ENCODE results near the gene ZBTB42. TPM values are rescaled to one million over a fixed set of nuclear protein-coding genes. Genes with fewer than 3 reads are reported as not detected.
"Not testable (repeated sequence)": the region's sequence is repeated elsewhere in the genome, so short reads cannot be mapped to it uniquely, and the experiment has no call there.

Gene ZBTB42
- total RNA-seq, 1 donor from 2014 or later: 11.3 TPM

GRCh38 chr14:104810316-104810715, 9.4 kb downstream of the ZBTB42 start:
- DNase-seq: no peak

DNA sequence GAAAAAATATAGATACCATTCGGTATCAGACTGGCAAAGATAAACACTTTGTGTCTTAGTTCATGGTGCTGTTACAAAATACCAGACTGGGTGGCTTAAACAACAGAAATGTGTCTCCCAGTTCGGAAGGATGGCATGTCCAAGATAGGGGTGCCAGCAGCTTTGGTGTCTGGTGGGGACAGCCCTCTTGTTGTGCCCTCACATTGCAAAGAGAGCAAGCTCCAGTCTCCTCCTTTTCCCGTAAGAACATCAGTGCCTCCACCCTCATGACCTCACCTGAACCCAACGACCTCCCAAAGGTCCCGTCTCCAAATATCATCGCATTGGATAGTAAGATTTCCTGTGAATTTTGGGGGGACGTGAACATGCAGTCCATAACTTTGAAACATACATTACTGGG, 12.4 kb downstream of the ZBTB42 start:
- DNase-seq: no peak

DNA sequence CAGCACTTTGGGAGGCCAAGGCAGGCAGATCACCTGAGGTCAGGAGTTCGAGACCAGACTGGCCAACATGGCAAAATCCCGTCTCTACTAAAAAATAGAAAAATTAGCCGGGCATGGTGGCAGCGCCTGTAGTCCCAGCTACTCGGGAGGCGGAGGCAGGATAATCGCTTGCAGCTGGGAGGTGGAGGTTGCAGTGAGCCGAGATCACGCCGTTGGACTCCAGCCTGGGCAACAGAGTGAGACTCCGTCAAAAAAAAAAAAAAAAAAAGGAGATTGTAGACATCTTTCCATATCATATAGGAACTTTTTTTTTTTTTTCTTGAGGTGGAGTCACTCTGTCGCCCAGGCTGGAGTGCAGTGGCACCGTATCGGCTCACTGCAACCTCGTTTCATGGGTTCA, 13.8 kb downstream of the ZBTB42 start:
- DNase-seq: not testable (repeated sequence)

- DNase-seq: no peak
Observed at GRCh38 chr14:104816616-104816884, 15.6 kb downstream of the ZBTB42 start.

DNA sequence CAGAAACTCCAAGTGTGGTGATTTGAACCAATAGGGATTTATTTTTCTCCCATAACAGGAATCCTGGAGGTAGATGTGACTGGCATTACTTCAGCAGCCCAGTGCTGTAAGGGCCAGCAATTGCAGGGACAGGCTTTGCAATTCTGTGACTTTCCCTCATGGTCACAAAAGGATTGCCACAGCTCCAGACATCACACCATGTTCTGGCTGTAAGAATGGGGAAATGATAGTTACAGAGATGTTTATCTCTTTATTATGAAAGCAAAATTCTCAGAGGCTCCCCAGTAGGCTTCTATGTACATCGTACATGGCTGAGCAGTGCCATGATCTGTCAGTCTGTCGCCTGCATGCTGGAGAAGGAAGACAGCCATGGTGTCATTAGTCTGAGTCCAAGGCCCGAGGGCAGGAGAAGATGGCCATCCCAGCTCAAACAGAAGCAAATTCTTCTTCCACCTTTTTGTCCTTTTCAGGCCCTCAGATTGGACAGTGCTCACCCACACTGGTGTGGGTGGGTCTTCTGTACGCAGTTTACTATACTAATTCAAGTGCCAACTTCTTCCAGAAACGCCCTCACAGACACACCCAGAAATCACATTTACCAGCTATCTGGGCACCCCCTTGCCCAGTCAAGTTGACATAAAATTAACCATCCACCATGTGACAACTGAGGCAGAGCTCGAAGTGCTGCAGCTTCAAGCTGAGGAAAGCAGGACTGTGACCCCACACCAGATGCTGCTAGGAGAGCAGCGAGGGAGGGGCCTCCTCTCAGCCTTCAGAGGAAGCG, 17.2 kb downstream of the ZBTB42 start:
- no peak for DNase-seq

GRCh38 chr14:104818714-104819161, 17.8 kb downstream of the ZBTB42 start:
- no peak for DNase-seq

GRCh38 chr14:104819361-104819781, 18.5 kb downstream of the ZBTB42 start:
- DNase-seq: no peak

DNA sequence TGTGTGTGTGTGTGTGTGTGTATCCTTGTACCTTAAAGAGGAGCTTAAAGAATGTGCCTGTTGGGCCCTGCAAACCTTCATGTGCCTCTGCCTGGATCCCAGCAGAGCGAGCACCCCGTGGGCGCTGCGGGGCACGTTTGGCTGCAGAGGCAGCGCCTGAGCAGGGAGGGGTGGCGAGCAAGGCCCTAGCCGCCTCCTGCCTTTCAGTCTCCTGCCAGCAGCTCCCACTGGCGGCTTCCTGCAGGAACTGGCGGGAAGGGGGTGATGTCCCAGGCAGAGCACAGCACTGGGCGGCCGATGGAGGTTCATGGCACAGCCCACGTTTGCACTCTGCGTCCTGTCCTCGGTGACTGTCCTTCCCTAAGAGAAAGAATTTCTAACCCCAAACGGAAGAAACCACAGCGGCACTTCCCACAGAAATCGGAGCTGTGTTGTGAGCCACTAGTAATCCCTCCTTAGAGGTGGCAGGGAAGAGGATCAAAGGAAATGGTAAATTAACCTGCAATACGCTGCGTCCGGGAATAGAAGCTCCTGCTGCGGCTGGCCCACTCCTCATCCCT, 19.8 kb downstream of the ZBTB42 start:
- peak; percentile 67 for DNase-seq

DNA sequence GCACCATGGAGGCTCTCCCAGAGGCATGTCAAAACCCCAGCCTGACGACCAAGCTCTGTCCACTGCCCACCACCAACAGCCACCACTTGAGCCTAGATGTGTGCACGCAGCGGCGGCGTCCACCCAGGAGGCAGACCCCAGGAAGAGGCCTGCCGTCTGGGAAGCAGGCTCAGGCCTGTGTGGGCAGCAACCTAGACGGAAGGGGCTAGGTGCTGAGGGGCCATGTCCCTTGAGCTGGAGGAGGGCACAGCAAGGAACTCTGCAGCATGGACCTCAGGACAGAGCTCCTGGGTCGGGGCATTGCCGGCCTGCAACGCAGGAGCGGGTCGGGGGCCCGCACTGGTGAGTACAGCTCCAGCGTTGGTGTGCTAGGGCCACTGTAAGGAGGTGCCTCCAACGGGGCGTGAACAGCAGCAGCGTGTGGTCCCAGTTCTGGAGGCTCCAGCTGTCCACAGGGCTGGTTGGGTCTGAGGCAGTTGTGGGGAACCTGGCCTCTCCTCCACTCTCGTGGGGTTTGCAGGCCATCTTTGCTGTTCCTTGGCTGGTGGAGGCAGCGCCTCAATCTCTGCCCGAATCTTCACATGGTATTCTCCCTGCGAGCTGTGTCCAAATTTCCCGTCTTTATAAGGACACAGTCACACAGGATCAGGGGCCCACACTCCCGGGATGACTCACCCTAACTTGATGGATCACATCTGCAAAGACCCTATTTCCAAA, 20.5 kb downstream of the ZBTB42 start:
- no peak for DNase-seq

GRCh38 chr14:104821971-104822608, 21.2 kb downstream of the ZBTB42 start:
- no peak for DNase-seq

DNA sequence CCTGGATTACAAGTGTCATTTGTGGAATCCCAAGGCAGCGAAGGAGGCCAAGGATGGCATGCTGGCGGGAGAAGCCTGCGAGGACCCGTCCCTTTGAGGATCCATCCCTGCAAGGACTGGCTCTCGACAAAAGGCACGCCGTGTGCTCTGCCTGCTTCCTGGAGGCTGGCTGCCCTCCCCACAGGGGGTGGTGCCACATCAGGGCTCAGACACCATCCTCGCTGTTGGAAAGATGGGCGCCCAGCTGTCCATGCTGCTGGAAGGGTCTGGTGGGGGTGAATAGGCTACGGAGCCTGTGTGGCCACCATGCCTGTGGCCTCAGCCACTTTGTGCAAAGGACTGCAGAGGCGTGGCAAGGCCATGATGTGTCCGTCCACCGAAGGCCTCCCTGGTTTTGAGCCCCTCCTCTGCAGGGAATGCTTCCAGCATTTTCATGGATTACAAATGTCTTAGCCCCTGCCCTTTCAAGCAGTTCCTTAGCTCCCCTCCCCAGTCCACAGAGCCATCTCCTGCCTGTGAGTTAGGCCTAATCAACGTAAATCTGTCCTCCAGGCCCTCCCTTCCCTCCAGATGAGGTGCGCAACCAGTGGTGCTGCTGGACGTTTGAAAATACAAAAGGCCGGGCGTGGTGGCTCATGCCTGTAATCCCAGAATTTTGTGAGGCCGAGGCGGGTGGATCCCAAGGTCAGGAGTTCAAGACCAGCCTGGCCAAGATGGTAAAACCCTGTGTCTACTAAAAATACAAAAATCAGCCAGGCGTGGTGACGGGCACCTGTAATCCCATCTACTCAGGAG, 22.1 kb downstream of the ZBTB42 start:
- no peak for DNase-seq

DNA sequence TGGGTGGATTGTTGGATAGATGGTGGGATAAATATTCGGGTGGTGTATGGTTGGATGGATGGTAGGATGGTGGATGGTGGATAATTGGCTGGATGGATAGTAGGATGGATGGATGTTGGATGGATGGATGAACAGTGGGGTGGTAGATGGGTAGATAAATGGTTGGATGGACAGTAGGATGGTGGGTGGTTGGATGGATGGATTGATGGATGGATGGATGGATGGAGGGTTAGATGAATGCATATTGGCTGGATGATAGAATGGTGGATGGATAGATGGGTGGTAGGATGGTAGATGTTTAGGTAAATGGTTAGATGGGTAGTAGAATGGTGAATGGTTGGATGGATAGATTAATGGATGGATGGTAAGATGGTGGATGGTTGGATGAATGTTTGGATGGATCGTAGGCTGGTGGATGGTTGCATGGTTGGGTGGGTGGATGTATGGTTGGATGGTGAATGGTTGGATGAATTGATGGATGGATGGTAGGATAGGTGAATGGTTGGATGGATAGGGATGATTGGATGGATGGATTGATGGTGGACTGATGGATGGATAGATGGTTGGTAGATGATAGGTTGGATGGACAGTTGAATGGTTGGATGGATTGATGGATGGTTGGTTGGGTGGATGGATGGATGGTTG, 23.6 kb downstream of the ZBTB42 start:
- DNase-seq: no peak

GRCh38 chr14:104826189-104826860, 25.4 kb downstream of the ZBTB42 start:
- peak; percentile 90 for DNase-seq

DNA sequence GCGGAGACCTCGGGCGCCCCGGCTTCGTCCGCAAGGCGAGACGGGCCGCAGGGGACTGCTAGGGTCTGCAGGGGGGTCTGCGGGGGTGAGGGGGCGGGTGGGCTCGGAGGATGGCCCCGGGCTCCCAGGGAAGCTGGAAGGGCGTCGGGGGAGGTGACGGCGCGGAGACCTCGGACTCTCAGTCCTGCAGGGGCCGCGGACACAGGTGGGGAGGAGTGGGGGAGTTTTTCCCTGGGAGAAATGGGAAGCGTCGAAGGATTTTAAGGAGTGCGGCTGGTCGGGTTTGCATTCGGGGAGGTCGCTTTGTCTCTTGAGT, 25.9 kb downstream of the ZBTB42 start:
- no peak for DNase-seq

- DNase-seq: peak; percentile 24
Observed at GRCh38 chr14:104827177-104828055, 26.5 kb downstream of the ZBTB42 start.

DNA sequence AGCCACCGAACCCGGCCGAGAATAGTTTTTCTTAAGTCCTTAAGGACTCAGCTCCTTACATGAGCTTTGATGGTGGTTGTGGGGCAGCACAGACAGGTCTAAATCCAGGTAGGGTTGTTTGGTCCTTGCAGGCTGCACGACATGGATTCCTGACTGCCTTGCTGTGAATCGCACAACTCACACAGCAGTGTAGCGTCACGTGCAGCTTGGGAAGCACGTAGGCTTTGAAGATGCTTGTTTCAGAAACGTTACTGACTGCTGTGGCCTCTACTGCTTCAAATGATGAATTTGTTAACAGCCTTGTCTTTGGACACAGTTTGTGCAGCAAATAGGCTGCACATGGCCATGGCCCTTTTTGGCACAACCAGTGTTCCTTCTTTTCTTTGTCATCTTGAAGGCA, 29.9 kb downstream of the ZBTB42 start:
- DNase-seq: no peak

GRCh38 chr14:104836171-104836935, 35.5 kb downstream of the ZBTB42 start:
- not testable (repeated sequence) for DNase-seq

GRCh38 chr14:104841730-104842129, 40.8 kb downstream of the ZBTB42 start:
- no peak for DNase-seq

DNA sequence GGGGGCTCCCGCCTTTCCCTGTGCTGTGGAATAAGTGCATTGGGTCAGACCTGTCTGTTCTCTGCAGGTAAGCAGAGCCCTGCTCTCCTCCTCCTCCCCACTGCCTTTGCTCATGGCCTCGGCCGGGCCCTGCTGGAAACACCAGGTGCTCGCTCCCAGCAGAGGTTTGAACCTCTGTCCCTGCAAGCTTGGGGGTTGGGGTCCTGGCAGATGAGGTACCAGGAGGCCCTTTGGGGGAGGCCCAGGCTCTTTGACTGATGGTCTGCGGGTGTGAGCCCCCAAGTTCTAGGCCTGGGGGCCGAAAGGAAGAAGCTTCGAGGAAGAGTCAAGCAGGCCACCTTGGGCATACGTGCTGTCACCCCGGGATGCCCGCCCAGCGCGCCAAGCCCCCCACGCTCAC, 42.1 kb downstream of the ZBTB42 start:
- no peak for DNase-seq

Data from tongue (tissue), 2 donors.